Stimulated activated CD8-positive, alpha-beta memory T cell treated with anti-CD3 and anti-CD28 coated beads, Interleukin-15, amount 100 ng/mL, for 48 hours (primary cell): ENCODE results near the gene FBXL3.
"Not testable (repeated sequence)": the region's sequence is repeated elsewhere in the genome, so short reads cannot be mapped to it uniquely, and the experiment has no call there.

Source experiments
- DNase-seq, 2 donors: peaks; one replicate each; pipeline ENCODE4 v3.0.0-alpha.2; 2020; ENCODE audit warnings: low read depth in 2 of 2

The FBXL3 gene

DNA sequence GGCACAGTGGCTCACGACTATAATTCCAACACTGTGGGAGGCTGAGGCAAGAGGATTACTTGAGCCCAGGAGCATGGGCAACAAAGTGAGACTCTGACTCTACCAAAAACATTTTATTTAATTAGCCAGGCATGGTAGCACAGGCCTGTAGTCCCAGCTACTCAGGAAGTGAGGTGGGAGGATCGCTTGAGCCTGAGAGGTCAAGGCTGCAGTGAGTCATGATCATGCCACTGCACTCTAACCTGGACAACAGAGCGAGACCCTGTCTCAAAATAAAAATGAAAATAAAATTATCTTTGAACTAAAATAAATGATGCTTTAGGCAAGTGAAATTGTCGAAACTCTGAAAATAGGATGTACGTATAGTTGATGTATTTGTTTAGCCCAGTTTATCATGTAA is 43.3 kb downstream of the FBXL3 start:
- DNase-seq: no peak

DNA sequence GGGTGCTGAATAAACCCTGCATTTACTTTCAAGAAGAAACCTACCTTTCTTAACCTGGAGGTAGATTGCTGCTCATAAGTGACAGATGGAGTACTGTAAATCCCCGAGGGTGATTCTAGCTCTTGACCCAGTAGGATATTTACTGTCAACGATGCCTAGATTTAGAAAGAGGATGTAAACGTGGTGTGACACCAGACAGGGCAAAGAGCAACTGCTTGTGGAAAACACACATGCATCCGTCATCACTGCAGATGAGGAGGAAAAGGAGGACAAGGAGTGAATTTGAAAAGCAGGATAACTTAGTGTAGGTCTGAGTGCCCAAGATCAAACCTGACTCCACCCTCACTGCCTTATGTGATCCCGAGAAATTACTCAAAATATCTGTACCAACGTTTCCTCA is 44.9 kb downstream of the FBXL3 start:
- DNase-seq: no peak

DNA sequence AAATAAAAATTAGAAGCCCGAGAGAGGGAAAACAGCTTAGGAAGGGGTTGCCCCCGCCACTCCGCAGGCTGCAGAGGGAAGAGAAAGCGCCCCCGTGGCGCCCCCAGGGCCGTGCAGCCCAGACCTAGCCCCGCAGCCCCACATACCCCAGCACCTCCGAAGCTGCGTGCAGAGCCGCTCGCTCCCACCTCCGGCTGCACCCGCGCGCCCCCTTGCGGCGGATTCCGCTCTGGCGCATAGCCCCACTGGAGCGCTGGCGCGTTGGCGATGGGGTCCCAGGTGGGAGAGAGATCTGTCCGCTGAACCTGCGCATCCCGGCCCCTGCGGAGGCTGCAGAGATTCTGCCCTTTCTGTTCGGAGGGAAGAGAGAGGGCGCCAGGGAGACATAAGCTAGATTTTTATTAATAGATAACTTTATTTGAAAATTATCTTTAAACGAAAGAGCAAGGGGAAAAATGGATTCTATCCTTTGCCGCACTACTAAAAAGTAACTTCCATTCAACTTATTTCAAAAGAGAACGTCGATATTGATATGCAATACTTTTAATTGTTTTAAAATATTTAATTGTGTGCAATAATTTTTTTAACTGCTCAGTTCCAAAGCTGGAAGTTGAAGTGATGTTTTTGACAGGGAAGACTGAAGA is 46.8 kb downstream of the FBXL3 start:
- peak; percentile 73 to 77 for DNase-seq

DNA sequence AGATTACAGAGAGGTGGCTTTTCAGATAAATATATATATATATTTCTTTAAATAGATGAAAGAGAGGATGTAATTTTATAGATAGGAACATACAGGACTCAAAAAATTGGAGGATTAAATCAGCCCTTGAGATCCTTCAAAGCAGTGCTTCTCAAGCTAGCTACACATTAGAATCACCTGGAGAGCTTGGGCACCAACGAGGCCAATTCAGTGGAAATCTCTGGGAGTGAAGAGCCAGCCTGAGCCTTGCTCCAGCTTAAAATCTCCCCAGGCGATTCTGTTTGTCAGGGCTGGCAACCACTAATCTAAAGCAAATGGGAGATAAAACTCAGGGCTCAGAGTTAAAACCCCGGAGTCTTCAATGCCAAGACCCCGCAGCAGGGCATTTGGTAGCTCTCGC is 50.0 kb downstream of the FBXL3 start:
- DNase-seq: no peak

DNA sequence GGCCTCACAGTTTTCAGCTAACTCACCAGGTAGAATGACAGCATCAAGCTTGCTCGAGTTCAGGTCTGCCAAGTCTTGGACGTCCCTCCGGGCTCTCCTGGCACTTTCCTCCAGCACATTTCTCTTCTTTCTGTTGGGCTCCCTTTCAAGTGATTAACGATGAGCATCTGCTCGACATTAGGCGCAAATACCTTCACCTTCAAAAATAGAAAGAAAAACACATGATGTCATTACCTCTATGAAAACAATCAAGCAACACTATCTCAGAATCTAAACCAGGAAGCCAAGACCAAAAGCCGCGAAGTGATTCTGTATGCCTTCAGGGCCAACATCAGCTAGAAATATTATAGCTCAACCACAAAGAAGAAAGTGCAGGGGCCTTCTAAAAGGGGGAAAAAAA is 50.5 kb downstream of the FBXL3 start:
- no peak for DNase-seq

DNA sequence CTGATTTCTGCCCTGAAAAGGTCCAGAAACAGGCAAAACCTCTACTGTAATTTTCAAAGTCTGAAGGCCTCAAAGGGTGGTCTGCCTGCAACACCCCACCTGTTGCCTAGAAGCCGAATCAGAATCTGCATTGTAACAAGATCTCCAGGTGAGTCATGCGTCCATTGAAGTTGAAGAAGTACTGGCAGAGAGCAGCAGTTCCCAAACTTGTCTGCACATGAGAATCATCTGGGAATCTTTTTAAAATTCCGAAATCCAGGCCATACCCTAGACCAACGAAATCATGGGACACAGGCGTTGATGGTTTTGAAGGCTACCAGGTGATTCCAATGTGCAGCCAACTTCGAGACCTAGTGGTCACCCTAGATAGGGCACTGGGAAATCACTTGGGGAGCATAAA is 51.1 kb downstream of the FBXL3 start:
- DNase-seq: no peak

DNA sequence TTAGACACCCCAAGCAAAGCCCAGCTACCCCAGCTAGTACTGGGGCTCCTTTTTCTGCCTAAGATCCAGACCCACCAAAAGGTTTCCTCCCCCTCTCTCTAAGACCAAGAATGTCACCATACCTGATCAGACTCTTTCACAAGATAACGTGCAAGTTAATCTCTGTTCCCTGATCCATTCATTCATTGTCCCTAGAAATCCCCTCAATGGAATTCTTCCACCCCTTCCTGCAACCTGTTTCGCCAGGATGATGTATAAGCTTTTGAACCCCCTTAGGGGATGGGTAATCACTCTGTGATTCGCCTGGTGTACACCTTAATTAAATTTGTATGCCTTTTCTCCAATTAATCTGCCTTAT is 52.4 kb downstream of the FBXL3 start:
- no peak for DNase-seq

DNA sequence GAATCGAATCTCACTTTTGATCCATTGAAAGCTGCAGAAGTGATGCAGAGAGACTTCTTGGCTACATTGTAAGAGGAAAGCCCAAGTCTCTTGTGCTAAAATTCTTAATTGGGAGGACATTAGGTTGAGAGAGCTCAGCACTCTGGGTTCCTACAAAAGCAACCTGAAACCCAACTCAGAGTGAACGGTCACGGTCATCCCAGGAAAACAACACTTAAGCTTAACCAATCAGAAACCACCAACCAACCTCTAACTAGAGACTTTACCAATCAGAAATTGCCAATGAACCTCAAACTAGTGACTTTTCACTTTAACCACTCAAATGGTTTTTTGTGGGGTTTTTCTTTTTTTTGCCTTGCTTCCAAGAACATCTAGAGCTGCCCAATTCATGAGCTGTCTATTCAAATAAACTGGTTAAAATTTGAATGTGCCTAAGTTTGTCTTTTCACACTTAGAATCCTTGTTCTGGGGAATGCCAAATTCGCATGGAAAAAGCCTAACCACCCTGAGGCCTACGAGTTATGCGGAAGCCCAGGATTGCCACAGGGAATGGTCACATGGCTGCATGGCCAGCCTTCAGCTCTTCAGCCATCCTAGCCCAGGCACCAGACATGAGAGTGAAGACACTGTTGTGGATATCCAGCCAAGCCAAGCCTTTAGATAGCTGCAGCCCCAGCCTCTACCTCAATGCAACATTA is 52.9 kb downstream of the FBXL3 start:
- DNase-seq: no peak

DNA sequence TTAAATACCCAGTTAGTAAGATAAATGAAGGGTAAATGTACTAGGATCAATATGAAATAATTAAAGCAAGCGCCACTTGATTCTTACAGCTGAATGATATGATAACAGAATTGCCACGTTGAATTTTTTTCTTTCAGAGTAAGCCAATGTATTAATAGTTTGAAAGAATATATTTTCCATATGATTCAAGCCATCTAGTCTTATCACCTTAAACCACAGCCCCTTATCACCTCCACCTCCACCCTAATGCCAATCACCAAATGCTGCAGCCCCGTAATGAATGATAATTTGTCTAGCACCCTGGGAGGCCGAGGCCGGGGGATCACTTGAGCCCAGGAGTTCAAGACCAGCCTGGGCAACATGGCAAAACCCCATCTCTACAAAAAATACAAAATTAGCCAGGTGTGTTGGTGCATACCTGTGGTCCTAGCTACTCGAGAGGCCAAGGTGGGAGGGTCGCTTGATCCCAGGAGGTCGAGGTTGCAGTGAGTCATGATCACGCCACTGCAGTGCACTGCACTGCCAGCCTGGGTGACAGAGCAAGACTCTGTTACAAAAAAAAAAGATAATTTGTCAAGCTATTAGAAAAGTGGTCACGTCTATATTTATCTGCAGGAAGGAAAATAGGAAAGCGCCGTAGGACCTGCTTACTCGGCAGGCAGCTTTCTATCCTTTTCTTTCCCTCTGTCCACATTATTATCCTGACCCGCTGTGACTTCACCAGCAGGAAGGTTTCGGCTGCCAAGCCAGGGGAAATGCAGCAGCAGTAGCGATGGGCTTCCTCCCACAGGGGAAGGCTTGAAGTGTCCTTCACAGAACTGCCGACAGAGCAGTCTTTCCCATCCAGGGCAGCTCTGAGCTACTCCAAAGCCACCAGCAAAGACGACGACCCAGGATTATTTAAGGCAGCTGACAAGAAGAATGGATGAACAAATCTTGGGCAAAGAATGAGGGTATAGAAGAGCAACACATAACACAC is 54.8 kb downstream of the FBXL3 start:
- no peak for DNase-seq

DNA sequence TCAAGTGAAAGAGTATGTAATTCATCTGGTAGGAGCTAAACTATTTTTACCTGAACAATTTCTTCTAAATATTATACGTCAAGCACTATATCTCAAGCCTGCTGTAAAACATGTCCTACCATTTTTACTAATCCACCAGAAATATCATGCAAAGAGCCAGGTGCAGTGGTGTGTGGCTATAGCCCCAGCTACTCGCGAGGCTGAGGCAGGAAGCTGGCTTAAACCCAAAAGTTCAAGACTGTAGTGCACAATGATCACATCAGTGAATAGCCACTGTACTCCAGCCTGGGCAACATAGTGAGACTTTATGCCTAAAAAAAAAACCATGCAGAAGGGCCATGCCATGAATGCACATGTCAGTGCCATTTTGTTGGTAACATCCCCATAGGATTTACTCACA is 55.7 kb downstream of the FBXL3 start:
- DNase-seq: no peak

DNA sequence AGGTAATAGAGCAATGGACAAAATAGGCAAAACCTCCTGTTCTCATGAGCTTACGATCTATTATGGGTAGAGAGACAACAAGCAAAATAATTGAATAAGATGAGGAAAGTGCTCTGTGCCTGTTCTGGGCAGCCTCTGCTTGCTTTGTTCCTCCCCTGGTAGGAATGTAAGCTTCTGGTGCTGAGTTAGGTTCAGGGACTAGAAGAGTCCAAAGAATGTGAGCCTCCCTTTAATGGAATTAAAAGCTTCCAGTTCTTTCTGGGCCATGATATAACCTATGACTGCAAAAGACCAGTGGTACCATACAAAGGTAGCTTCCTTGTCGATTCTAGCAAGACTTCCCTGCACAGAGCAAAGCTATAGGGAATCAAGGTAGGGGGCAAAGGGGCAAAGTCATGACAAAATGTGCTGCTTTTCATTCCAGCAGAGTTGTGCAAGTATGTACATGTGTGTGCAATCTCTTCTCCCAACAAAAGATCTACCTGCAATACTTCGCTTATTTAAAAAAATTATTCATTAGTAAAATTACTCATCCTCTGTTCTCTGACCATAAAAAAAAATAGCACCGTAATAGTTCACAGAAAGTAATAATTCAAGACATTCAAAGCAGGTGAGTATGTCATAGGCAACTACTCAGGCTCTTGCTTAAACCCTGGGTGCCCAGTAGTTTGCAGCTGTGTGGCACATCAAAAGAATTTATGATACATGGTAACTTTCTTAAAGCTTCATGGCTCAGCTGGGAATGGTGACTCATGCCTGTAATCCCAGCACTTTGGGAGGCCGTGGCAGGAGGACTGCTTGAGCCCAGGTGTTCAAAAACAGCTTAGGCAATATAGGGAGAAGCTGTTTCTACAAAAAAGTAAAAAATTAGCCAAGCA is 57.2 kb downstream of the FBXL3 start:
- DNase-seq: no peak

DNA sequence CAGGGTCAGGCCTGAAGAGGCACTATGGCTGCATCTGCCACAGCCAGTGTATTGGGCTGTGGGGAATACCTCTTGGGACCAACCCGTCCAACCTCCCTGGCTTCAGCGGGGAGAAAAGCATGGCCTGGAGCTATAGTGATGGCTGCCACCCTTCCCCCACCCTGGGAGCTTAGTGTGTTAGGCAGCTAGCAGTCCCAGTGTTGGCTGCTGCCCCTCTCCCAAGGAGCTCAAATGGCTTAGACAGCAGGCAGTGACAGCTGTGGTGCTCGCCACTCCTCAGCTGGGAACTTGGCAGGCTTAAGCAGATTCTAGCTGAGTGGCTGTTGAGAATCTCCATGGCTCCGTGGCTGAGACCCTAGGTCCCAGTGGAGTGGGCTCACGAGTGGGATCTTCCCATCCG is 58.9 kb downstream of the FBXL3 start:
- no peak for DNase-seq

DNA sequence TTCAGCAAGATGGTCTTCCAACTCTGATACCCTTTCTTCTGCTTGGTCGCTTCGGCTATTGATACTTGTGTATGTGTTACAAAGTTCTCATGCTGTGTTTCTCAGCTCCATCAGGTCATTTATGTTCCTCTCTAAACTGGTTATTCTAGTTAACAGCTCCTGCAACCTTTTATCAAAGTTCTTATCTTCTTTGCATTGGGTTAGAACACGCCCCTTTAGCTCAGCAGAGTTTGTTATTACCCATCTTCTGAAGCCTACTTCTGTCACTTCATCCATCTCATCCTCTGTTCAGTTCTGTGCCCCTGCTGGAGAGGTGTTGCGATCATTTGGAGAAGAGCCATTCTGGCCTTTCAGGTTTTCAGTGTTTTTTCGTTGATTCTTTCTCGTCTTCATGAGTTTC is 59.9 kb downstream of the FBXL3 start:
- no peak for DNase-seq

DNA sequence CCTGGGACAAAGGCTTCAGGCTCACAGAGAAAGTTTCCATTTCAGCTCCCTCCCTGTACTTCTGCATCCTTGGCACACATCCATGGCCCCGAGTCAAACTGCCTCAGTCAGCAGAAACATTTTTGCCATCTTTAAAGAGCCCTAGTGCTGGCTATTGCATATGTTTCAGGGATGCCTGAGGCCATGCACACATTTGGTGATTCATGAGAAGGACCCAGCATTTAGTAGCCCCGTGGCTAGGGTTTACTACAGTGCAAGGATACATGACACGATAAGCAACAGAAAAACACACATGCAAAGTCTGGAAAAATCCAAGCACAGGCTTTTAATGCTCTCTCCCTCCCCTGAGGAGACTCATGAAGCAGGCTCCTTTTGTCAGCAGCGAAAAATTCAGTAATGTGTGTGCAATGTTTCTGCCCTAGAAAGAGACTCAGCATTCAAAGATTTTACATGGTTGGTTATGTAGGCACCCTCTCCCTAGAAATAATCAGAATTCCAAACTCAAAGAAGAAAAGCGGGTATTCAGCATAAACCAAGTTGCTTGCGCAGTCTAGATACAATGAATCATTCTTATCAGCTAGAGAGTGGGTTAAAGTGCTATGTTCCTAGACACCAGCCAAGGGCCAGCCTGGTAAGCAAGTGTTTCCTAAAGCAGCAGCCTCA is 61.1 kb downstream of the FBXL3 start:
- DNase-seq: no peak

DNA sequence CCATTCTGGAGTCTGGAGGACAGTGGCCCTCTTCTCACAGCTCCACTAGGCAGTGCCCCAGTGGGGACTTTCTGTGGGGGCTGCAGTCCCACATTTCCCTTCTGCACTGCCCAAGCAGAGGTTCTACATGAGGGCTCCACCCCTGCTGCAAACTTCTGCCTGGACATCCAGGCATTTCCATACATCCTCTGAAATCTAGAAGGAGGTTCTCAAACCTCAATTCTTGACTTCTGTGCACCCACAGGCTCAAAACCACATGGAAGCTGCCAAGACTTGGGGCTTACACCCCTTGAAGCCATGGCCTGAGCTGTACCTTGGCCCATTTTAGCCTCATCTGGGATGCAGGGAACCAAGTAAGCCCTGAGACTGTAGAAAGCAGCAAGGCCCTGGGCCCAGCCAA is 67.2 kb downstream of the FBXL3 start:
- not testable (repeated sequence) for DNase-seq

DNA sequence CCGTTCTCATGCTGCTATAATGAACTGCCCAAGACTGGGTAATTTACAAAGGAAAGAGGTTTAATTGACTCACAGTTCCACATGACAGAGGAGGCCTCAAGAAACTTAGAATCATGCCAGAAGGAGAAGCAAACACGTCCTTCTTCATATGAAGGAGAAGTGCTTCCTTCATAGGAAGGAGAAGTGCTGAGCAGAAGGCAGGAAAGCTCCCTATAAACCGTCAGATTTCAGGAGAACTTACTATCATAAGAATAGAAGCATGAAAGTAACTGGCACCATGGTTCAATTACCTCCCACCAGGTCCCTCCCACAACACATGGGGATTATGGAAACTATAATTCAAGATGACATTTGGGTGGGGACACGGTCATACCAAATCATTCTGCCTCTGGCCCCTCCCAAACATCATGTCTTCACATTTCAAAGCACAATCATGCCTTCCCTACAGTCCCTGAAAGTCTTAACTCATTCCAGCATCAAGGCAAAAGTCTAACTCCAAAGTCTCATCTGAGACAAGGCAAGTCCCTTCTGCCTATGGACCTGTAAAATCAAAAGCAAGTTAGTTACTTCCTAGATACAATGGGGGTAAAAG is 68.0 kb downstream of the FBXL3 start:
- no peak for DNase-seq

DNA sequence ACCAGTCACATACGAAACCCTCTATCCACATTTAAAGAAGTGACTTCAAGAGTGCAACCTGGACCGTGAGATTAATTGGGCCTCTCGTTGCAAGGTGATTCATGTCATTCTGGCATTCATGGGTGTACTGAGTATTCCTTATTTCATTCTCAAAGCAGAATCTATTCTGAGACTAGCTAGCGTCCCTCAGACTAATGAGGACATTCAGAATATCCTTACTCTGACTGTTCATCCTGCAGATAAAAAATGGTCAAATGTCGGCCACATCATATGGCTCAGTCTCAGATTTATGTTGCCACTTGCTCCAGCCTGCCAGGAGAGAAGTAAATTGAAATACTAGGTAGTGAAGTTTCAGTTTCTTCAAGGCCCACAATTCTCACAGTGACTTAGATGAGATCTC is 71.3 kb downstream of the FBXL3 start:
- no peak for DNase-seq
